Heart left ventricle (tissue), 13 donors: ENCODE data around the gene LRIG1.

Experiments used
- POLR2A ChIP-seq, 2 donors: fragments of 450-650 bp; IDR thresholded peaks; one replicate each; pipeline ENCODE4 v1.6.1; 2017; ENCODE audit warnings: antibody characterized with exemption in 2 of 2, mild to moderate bottlenecking in 2 of 2, moderate library complexity in 2 of 2
- TF ChIP-seq, protein P1 (sequence below), 12 donors: fragments of 200-600 bp; sonication (generic) in 4 of 12; IDR thresholded peaks; one replicate each; pipeline versions ENCODE4 v1.5.0 to v1.8.0; 2018 to 2022; ENCODE audit warnings: antibody characterized with exemption in 12 of 12, mild to moderate bottlenecking in 5 of 12
- donor health status: ischemic (EF 13 %, LVEDD 7.1; RV severe dilation, severe dysfunction).
- donor health status: DM: no; HTN: yes; CAD: no.
- donor health status: DM: no; HTN: no; CAD: no.
- donor health status: ischemic (EF 25% LVEDD 6.9; RV normal size, moderate dysfunction).
- donor health status: ischemic (EF 25% LVEDD 5.7; RV mildly dilated, moderate dysfunction).
- donor health status: ischemic (EF 35%, LVEDD 5.7; RV mildly dilated, moderate dysfunction).
- donor health status: nonischemic (EF 11% LVEDD 7.7; RV severe dilation, severe dysfunction).
- donor health status: DM: yes; HTN: yes; CAD: no.
- donor health status: PGD.
- donor health status: ischemic (EF 29% LVEDD 5.4; RV normal size, mild dysfunction).
- donor health status: nonischemic (EF 23%, LVEDD 6.1; RV moderate dilation, normal function).

DNA sequence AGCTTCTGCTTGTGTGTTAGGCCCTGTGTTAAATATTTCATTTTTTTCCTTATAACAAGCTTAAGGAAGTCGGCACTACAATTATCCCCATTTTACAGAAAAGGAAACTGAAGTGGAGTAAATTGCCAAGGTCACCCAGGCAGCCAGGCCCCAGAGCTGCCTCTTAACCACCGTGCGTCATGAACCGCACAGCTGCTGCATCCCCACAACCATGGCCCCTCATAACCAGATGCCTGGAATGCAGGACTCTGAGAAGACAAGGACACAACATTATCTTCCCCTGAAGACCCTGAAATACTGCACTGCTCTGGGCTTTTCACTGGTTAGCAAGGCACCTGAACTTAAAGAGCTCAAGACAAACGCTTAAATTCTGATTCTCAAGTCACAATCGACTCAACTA lies 14.6 kb downstream of the LRIG1 start:
- TF ChIP-seq, protein P1, sequence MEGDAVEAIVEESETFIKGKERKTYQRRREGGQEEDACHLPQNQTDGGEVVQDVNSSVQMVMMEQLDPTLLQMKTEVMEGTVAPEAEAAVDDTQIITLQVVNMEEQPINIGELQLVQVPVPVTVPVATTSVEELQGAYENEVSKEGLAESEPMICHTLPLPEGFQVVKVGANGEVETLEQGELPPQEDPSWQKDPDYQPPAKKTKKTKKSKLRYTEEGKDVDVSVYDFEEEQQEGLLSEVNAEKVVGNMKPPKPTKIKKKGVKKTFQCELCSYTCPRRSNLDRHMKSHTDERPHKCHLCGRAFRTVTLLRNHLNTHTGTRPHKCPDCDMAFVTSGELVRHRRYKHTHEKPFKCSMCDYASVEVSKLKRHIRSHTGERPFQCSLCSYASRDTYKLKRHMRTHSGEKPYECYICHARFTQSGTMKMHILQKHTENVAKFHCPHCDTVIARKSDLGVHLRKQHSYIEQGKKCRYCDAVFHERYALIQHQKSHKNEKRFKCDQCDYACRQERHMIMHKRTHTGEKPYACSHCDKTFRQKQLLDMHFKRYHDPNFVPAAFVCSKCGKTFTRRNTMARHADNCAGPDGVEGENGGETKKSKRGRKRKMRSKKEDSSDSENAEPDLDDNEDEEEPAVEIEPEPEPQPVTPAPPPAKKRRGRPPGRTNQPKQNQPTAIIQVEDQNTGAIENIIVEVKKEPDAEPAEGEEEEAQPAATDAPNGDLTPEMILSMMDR (IDR thresholded peaks at IDR 0.05): no peak
- TF ChIP-seq POLR2A (IDR thresholded peaks at IDR 0.05): no peak
